WERI-Rb-1 (cell line): ENCODE data around the gene KLC3.

Source experiments
- DNase-seq: peaks from one replicate; pipeline ENCODE4 v3.0.0-alpha.2; 2020
- H3K27ac ChIP-seq: fragments of 250-450 bp; sonication (Bioruptor Pico); 2 replicates; pipeline ENCODE4 v1.5.1; 2020; ENCODE audit warnings: mild to moderate bottlenecking, moderate library complexity
- H3K27me3 ChIP-seq: fragments of 250-450 bp; sonication (Bioruptor Pico); 2 replicates; pipeline ENCODE4 v1.5.1; 2021; ENCODE audit warnings: mild to moderate bottlenecking, low read depth, moderate library complexity; ENCODE audit not compliant: insufficient read depth, severe bottlenecking
- H3K36me3 ChIP-seq: fragments of 250-450 bp; sonication (Bioruptor Pico); 2 replicates; pipeline ENCODE4 v1.5.1; 2020; ENCODE audit warnings: mild to moderate bottlenecking, moderate library complexity
- H3K4me3 ChIP-seq: 2 replicates; pipeline ENCODE4 v1.5.1; 2011; ENCODE audit warnings: low read depth, mild to moderate bottlenecking, control low read depth, low read length
- H3K9me3 ChIP-seq: fragments of 250-450 bp; sonication (Bioruptor Pico); 2 replicates; pipeline ENCODE4 v1.5.1; 2021; ENCODE audit warnings: mild to moderate bottlenecking, moderate library complexity; ENCODE audit not compliant: severe bottlenecking
- CTCF ChIP-seq: IDR thresholded peaks from 2 replicates; pipeline ENCODE4 v1.5.1; 2011; ENCODE audit warnings: low read depth, mild to moderate bottlenecking, control low read depth, inconsistent platforms, low read length

Gene KLC3

GRCh38 chr19:45354241-45354842 is 13.8 kb downstream of the KLC3 start:
- no peak overlapping the region for H3K27ac ChIP-seq
- H3K36me3 ChIP-seq = peaks cover 74% of the 10 kb centered on the region
- H3K9me3 ChIP-seq = no peaks in the 10 kb centered on the region
- no peak for DNase-seq
- no peaks in the 10 kb centered on the region for H3K27me3 ChIP-seq
- no peak overlapping the region for H3K4me3 ChIP-seq
- TF ChIP-seq CTCF = no peak

GRCh38 chr19:45355402-45355801 is 14.9 kb downstream of the KLC3 start:
- Histone ChIP-seq H3K36me3 (peaks cover 74% of the 10 kb centered on the region), H3K9me3 (no peaks in the 10 kb centered on the region), H3K27ac (no peak overlapping the region), H3K27me3 (no peaks in the 10 kb centered on the region), H3K4me3 (no peak overlapping the region)
- TF ChIP-seq CTCF = no peak
- DNase-seq = no peak

GRCh38 chr19:45355910-45356309 is 15.4 kb downstream of the KLC3 start:
- DNase-seq = no peak
- Histone ChIP-seq H3K27me3 (no peaks in the 10 kb centered on the region), H3K9me3 (no peaks in the 10 kb centered on the region), H3K4me3 (no peak overlapping the region), H3K27ac (no peak overlapping the region), H3K36me3 (peaks cover 73% of the 10 kb centered on the region)
- no peak for TF ChIP-seq CTCF

GRCh38 chr19:45356760-45357444 is 16.4 kb downstream of the KLC3 start:
- no peak for DNase-seq
- peaks cover 70% of the 10 kb centered on the region for H3K36me3 ChIP-seq

GRCh38 chr19:45357445-45357783 is 16.9 kb downstream of the KLC3 start:
- peaks cover 70% of the 10 kb centered on the region for H3K36me3 ChIP-seq
- no peak for DNase-seq
- TF ChIP-seq CTCF = no peak

More at GRCh38 chr19:45356760-45357444, 16.4 kb downstream of the KLC3 start:
- no peak for TF ChIP-seq CTCF
- Histone ChIP-seq H3K27ac (no peak overlapping the region), H3K9me3 (no peaks in the 10 kb centered on the region), H3K27me3 (no peaks in the 10 kb centered on the region), H3K4me3 (no peak overlapping the region)

More at GRCh38 chr19:45357445-45357783, 16.9 kb downstream of the KLC3 start:
- no peak overlapping the region for H3K4me3 ChIP-seq
- H3K9me3 ChIP-seq = no peaks in the 10 kb centered on the region
- no peaks in the 10 kb centered on the region for H3K27me3 ChIP-seq
- no peak overlapping the region for H3K27ac ChIP-seq
